RWPE2 (cell line): ENCODE results near the gene PEX11G.
A peak's percentile ranks its signal among the peaks of the same experiment; 100 is the strongest.

Experiments used
- ATAC-seq: fragments of 200-7000 bp; cut with Tn5 transposase; 3 replicates; pipeline ENCODE4 v1.9.1; 2021; ENCODE audit warnings: low read depth
- DNase-seq: peaks from one replicate; pipeline ENCODE4 v3.0.0-alpha.2; 2020; ENCODE audit warnings: low spot score
- H3K27ac ChIP-seq: fragments of 450-650 bp; 2 replicates; pipeline ENCODE4 v1.5.1; 2017; ENCODE audit warnings: mild to moderate bottlenecking; ENCODE audit not compliant: poor library complexity, severe bottlenecking
- H3K27me3 ChIP-seq: fragments of 250-450 bp; sonication (Bioruptor Pico); 2 replicates; pipeline ENCODE4 v1.5.1; 2021; ENCODE audit warnings: mild to moderate bottlenecking, moderate library complexity; ENCODE audit not compliant: insufficient read depth, poor library complexity, severe bottlenecking
- H3K36me3 ChIP-seq: fragments of 250-450 bp; sonication (Bioruptor Pico); 2 replicates; pipeline ENCODE4 v1.5.1; 2020; ENCODE audit warnings: low read depth, mild to moderate bottlenecking, moderate library complexity
- H3K4me1 ChIP-seq: fragments of 250-450 bp; sonication (Bioruptor Pico); 2 replicates; pipeline ENCODE4 v1.5.1; 2021; ENCODE audit warnings: mild to moderate bottlenecking, moderate library complexity; ENCODE audit not compliant: insufficient read depth, poor library complexity, severe bottlenecking
- H3K4me3 ChIP-seq: fragments of 250-450 bp; sonication (Bioruptor Pico); 2 replicates; pipeline ENCODE4 v1.5.1; 2021; ENCODE audit warnings: mild to moderate bottlenecking, moderate library complexity; ENCODE audit not compliant: severe bottlenecking
- H3K9me3 ChIP-seq: fragments of 250-450 bp; sonication (Bioruptor Pico); 2 replicates; pipeline ENCODE4 v1.5.1; 2021; ENCODE audit warnings: mild to moderate bottlenecking, moderate library complexity; ENCODE audit not compliant: severe bottlenecking
- CTCF ChIP-seq: fragments of 450-650 bp; IDR thresholded peaks from one replicate; pipeline ENCODE4 v1.5.1; 2017; ENCODE audit warnings: mild to moderate bottlenecking, moderate library complexity; ENCODE audit not compliant: poor library complexity, severe bottlenecking

Gene PEX11G

GRCh38 chr19:7488736-7489353 lies at the start of gene PEX11G:
Gene PEX11G, minus strand, starts transcription at chr19:7489035. Its CDS starts 25 bp downstream, at chr19:7489010.
- H3K27ac ChIP-seq = peak within 1 kb of the TSS; percentile 23
- H3K9me3 ChIP-seq = no peaks in the 10 kb centered on the region
- no peaks in the 10 kb centered on the region for H3K36me3 ChIP-seq
- ATAC-seq (peak; percentile 85), DNase-seq (no peak)
- H3K4me3 ChIP-seq = peak within 1 kb of the TSS; percentile 71
- no peaks in the 10 kb centered on the region for H3K27me3 ChIP-seq
- H3K4me1 ChIP-seq = no peaks in the 10 kb centered on the region
- no peak for TF ChIP-seq CTCF

- no peak for ATAC-seq
These were observed 47.3 kb upstream of the PEX11G start for GRCh38 chr19:7535998-7536695.

GRCh38 chr19:7535047-7535997 lies 46.5 kb upstream of the PEX11G start, which contains the start of gene PNPLA6:
Gene PNPLA6, plus strand, starts transcription at chr19:7535717. Its CDS starts 72 bp downstream, at chr19:7535789.
- Histone ChIP-seq H3K27ac (peak within 1 kb of the TSS; percentile 64), H3K9me3 (no peaks in the 10 kb centered on the region), H3K27me3 (no peaks in the 10 kb centered on the region), H3K4me3 (peak within 1 kb of the TSS; percentile 49), H3K4me1 (no peaks in the 10 kb centered on the region), H3K36me3 (peaks cover 11% of the 10 kb centered on the region; the same call in 1 of the 2 replicates)
- peak; percentile 92 for DNase-seq
- TF ChIP-seq CTCF = no peak
- ATAC-seq = peak; percentile 77

More at GRCh38 chr19:7535998-7536695, 47.3 kb upstream of the PEX11G start:
- Histone ChIP-seq H3K9me3 (no peaks in the 10 kb centered on the region), H3K4me3 (peak overlapping the region; percentile 49), H3K27me3 (no peaks in the 10 kb centered on the region), H3K4me1 (no peaks in the 10 kb centered on the region), H3K27ac (peak overlapping the region; percentile 64), H3K36me3 (peaks cover 19% of the 10 kb centered on the region; the same call in 1 of the 2 replicates)
- DNase-seq = no peak
- no peak for TF ChIP-seq CTCF

GRCh38 chr19:7534531-7535046 lies 45.8 kb upstream of the PEX11G start:
- H3K27ac ChIP-seq = peak overlapping the region; percentile 64
- ATAC-seq = peak; percentile 47

More at GRCh38 chr19:7534531-7535046, 45.8 kb upstream of the PEX11G start:
- Histone ChIP-seq H3K36me3 (peaks cover 13% of the 10 kb centered on the region; the same call in 1 of the 2 replicates), H3K4me1 (no peaks in the 10 kb centered on the region), H3K27me3 (no peaks in the 10 kb centered on the region), H3K4me3 (peak overlapping the region; percentile 49), H3K9me3 (no peaks in the 10 kb centered on the region)
- DNase-seq = peak; percentile 70
- peak; percentile 32 for TF ChIP-seq CTCF
